HEK293 (cell line): ENCODE results near the gene ZNF222.

ENCODE experiments used
- GFI1B ChIP-seq: fragments of 450-650 bp; formaldehyde crosslinking; IDR thresholded peaks from 2 replicates; pipeline ENCODE4 v1.5.1; 2016; ENCODE audit warnings: missing biosample characterization, missing genetic modification characterization
- GLI2 ChIP-seq: fragments of 450-650 bp; formaldehyde crosslinking; IDR thresholded peaks from 2 replicates; pipeline ENCODE4; 2017; ENCODE audit warnings: missing biosample characterization, missing genetic modification characterization, low read depth, borderline replicate concordance
- GLI4 ChIP-seq: fragments of 450-650 bp; formaldehyde crosslinking; IDR thresholded peaks from 2 replicates; pipeline ENCODE4 v1.5.1; 2016; ENCODE audit warnings: missing biosample characterization, missing genetic modification characterization
- KLF17 ChIP-seq: fragments of 450-650 bp; formaldehyde crosslinking; IDR thresholded peaks from 2 replicates; pipeline ENCODE4 v1.5.1; 2016; ENCODE audit warnings: missing biosample characterization, missing genetic modification characterization
- KLF9 ChIP-seq: fragments of 450-650 bp; formaldehyde crosslinking; IDR thresholded peaks from 2 replicates; pipeline ENCODE4 v1.5.1; 2016; ENCODE audit warnings: missing biosample characterization, missing genetic modification characterization, low read depth
- WT1 ChIP-seq: fragments of 450-650 bp; formaldehyde crosslinking; IDR thresholded peaks from 2 replicates; pipeline ENCODE4 v1.5.1; 2016; ENCODE audit warnings: missing biosample characterization, missing genetic modification characterization
- ZBTB44 ChIP-seq: fragments of 450-650 bp; IDR thresholded peaks from 2 replicates; pipeline ENCODE4 v1.5.1; 2018; ENCODE audit warnings: missing biosample characterization, mild to moderate bottlenecking, missing genetic modification characterization
- ZBTB8A ChIP-seq: fragments of 450-650 bp; formaldehyde crosslinking; IDR thresholded peaks from 2 replicates; pipeline ENCODE4 v1.5.1; 2016; ENCODE audit warnings: missing biosample characterization, missing genetic modification characterization
- ZFHX2 ChIP-seq: fragments of 450-650 bp; formaldehyde crosslinking; conservative IDR thresholded peaks from 2 replicates; pipeline ENCODE4 v1.5.1; 2016; ENCODE audit warnings: missing biosample characterization, missing genetic modification characterization
- ZNF140 ChIP-seq: fragments of 450-650 bp; formaldehyde crosslinking; IDR thresholded peaks from 2 replicates; pipeline ENCODE4 v1.5.1; 2016; ENCODE audit warnings: missing biosample characterization, missing genetic modification characterization
- ZNF239 ChIP-seq: fragments of 450-650 bp; formaldehyde crosslinking; IDR thresholded peaks from 2 replicates; pipeline ENCODE4 v1.5.1; 2016; ENCODE audit warnings: missing biosample characterization, missing genetic modification characterization
- ZNF529 ChIP-seq: fragments of 450-650 bp; formaldehyde crosslinking; IDR thresholded peaks from 2 replicates; pipeline ENCODE4 v1.5.1; 2017; ENCODE audit warnings: missing genetic modification characterization, missing biosample characterization; ENCODE audit not compliant: insufficient replicate concordance
- ZNF571 ChIP-seq: fragments of 450-650 bp; formaldehyde crosslinking; IDR thresholded peaks from 2 replicates; pipeline ENCODE4 v1.5.0; 2017; ENCODE audit warnings: missing biosample characterization, missing genetic modification characterization
- ZNF580 ChIP-seq: fragments of 450-650 bp; formaldehyde crosslinking; IDR thresholded peaks from 2 replicates; pipeline ENCODE4 v1.5.1; 2016; ENCODE audit warnings: missing biosample characterization, missing genetic modification characterization
- ZNF624 ChIP-seq: fragments of 450-650 bp; formaldehyde crosslinking; IDR thresholded peaks from 2 replicates; pipeline ENCODE4 v1.5.1; 2017; ENCODE audit warnings: missing biosample characterization, missing genetic modification characterization
- ZNF629 ChIP-seq: fragments of 450-650 bp; formaldehyde crosslinking; IDR thresholded peaks from 2 replicates; pipeline ENCODE4 v1.5.1; 2017; ENCODE audit warnings: missing biosample characterization, missing genetic modification characterization
- ZNF707 ChIP-seq: fragments of 450-650 bp; formaldehyde crosslinking; IDR thresholded peaks from 2 replicates; pipeline ENCODE4 v1.5.1; 2016; ENCODE audit warnings: missing biosample characterization, missing genetic modification characterization
- ZNF837 ChIP-seq: fragments of 450-650 bp; formaldehyde crosslinking; IDR thresholded peaks from 2 replicates; pipeline ENCODE4 v1.5.1; 2016; ENCODE audit warnings: missing biosample characterization, missing genetic modification characterization
- ZSCAN18 ChIP-seq: fragments of 450-650 bp; formaldehyde crosslinking; IDR thresholded peaks from 2 replicates; pipeline ENCODE4 v1.5.1; 2016; ENCODE audit warnings: missing biosample characterization, missing genetic modification characterization
- TF ChIP-seq, protein P1 (sequence below): fragments of 450-650 bp; formaldehyde crosslinking; IDR thresholded peaks from 2 replicates; pipeline ENCODE4 v1.5.1; 2016; ENCODE audit warnings: missing biosample characterization, missing genetic modification characterization
- TF ChIP-seq, protein P2 (sequence below): fragments of 450-650 bp; formaldehyde crosslinking; IDR thresholded peaks from 2 replicates; pipeline ENCODE4 v1.5.1; 2017; ENCODE audit warnings: missing biosample characterization, missing genetic modification characterization
- TF ChIP-seq, protein P3 (sequence below): fragments of 450-650 bp; formaldehyde crosslinking; IDR thresholded peaks from 2 replicates; pipeline ENCODE4 v1.5.1; 2016; ENCODE audit warnings: missing biosample characterization, missing genetic modification characterization
- TF ChIP-seq, protein P4 (sequence below): fragments of 450-650 bp; formaldehyde crosslinking; optimal IDR thresholded peaks from 2 replicates; pipeline ENCODE3; 2016; ENCODE audit warnings: missing biosample characterization, mild to moderate bottlenecking, missing genetic modification characterization
- TF ChIP-seq, protein P5 (sequence below): fragments of 450-650 bp; formaldehyde crosslinking; IDR thresholded peaks from 2 replicates; pipeline ENCODE4 v1.5.1; 2016; ENCODE audit warnings: missing biosample characterization, missing genetic modification characterization, borderline replicate concordance
- TF ChIP-seq, protein P6 (sequence below): fragments of 450-650 bp; formaldehyde crosslinking; IDR thresholded peaks from 2 replicates; pipeline ENCODE4 v1.5.1; 2017; ENCODE audit warnings: missing biosample characterization, missing genetic modification characterization

ZNF222 gene

DNA sequence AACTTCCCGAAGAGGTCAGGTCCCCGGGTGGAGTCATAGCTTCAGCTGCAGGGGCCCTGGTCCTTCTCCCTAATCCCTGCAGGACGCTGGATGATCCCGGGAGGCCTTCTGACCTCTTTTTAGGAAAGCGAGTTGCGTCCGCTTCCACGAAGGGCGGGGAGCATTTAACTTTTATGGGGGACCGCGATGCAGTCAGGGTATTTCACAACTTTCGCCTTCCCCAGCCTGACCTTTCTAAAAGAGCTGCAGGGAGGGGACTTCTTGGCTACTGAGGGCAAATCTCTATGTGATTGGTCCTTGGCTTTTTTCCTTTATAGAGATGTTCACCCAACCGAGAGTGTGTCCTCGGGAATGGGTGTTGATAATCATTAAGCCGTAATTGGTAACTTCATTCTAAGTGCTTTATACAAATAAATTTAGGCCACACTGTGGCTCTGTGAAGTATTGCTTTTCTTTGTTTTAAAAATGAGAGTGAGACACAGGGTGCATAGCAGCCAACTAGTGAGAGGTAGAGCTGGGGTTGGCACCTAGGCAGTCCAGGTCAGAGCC, 21.6 kb upstream of the ZNF222 start (continued):
- no peak for TF ChIP-seq KLF17
- TF ChIP-seq, protein P1, sequence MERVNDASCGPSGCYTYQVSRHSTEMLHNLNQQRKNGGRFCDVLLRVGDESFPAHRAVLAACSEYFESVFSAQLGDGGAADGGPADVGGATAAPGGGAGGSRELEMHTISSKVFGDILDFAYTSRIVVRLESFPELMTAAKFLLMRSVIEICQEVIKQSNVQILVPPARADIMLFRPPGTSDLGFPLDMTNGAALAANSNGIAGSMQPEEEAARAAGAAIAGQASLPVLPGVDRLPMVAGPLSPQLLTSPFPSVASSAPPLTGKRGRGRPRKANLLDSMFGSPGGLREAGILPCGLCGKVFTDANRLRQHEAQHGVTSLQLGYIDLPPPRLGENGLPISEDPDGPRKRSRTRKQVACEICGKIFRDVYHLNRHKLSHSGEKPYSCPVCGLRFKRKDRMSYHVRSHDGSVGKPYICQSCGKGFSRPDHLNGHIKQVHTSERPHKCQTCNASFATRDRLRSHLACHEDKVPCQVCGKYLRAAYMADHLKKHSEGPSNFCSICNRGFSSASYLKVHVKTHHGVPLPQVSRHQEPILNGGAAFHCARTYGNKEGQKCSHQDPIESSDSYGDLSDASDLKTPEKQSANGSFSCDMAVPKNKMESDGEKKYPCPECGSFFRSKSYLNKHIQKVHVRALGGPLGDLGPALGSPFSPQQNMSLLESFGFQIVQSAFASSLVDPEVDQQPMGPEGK (tag by site-specific recombination): no peak
- TF ChIP-seq ZNF239 (tag by site-specific recombination): no peak
- TF ChIP-seq, protein P2, sequence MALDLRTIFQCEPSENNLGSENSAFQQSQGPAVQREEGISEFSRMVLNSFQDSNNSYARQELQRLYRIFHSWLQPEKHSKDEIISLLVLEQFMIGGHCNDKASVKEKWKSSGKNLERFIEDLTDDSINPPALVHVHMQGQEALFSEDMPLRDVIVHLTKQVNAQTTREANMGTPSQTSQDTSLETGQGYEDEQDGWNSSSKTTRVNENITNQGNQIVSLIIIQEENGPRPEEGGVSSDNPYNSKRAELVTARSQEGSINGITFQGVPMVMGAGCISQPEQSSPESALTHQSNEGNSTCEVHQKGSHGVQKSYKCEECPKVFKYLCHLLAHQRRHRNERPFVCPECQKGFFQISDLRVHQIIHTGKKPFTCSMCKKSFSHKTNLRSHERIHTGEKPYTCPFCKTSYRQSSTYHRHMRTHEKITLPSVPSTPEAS (tag by site-specific recombination): no peak
- TF ChIP-seq ZNF837: no peak
- no peak; the same call in 1 of the 2 replicates for TF ChIP-seq ZSCAN18 (tag by site-specific recombination)
- TF ChIP-seq ZNF707: no peak
- no peak for TF ChIP-seq KLF9 (tag by site-specific recombination)
- no peak for TF ChIP-seq ZNF580 (tag by site-specific recombination)
- no peak for TF ChIP-seq ZNF529 (tag by site-specific recombination)
- TF ChIP-seq, protein P3, sequence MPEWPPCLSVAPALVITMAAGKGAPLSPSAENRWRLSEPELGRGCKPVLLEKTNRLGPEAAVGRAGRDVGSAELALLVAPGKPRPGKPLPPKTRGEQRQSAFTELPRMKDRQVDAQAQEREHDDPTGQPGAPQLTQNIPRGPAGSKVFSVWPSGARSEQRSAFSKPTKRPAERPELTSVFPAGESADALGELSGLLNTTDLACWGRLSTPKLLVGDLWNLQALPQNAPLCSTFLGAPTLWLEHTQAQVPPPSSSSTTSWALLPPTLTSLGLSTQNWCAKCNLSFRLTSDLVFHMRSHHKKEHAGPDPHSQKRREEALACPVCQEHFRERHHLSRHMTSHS (tag by site-specific recombination): no peak
- TF ChIP-seq, protein P4, sequence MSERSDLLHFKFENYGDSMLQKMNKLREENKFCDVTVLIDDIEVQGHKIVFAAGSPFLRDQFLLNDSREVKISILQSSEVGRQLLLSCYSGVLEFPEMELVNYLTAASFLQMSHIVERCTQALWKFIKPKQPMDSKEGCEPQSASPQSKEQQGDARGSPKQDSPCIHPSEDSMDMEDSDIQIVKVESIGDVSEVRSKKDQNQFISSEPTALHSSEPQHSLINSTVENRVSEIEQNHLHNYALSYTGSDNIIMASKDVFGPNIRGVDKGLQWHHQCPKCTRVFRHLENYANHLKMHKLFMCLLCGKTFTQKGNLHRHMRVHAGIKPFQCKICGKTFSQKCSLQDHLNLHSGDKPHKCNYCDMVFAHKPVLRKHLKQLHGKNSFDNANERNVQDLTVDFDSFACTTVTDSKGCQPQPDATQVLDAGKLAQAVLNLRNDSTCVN (tag by site-specific recombination): no peak
- TF ChIP-seq, protein P5, sequence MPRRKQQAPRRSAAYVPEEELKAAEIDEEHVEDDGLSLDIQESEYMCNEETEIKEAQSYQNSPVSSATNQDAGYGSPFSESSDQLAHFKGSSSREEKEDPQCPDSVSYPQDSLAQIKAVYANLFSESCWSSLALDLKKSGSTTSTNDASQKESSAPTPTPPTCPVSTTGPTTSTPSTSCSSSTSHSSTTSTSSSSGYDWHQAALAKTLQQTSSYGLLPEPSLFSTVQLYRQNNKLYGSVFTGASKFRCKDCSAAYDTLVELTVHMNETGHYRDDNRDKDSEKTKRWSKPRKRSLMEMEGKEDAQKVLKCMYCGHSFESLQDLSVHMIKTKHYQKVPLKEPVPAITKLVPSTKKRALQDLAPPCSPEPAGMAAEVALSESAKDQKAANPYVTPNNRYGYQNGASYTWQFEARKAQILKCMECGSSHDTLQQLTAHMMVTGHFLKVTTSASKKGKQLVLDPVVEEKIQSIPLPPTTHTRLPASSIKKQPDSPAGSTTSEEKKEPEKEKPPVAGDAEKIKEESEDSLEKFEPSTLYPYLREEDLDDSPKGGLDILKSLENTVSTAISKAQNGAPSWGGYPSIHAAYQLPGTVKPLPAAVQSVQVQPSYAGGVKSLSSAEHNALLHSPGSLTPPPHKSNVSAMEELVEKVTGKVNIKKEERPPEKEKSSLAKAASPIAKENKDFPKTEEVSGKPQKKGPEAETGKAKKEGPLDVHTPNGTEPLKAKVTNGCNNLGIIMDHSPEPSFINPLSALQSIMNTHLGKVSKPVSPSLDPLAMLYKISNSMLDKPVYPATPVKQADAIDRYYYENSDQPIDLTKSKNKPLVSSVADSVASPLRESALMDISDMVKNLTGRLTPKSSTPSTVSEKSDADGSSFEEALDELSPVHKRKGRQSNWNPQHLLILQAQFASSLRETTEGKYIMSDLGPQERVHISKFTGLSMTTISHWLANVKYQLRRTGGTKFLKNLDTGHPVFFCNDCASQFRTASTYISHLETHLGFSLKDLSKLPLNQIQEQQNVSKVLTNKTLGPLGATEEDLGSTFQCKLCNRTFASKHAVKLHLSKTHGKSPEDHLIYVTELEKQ: no peak
- 0 out of 2 replicates have a peak, but pooled peaks have one; percentile 9 for TF ChIP-seq WT1 (tag by site-specific recombination)
- no peak for TF ChIP-seq ZNF140
- TF ChIP-seq ZBTB8A (tag by site-specific recombination): no peak
- no peak for TF ChIP-seq ZNF629 (tag by site-specific recombination)
- TF ChIP-seq, protein P6, sequence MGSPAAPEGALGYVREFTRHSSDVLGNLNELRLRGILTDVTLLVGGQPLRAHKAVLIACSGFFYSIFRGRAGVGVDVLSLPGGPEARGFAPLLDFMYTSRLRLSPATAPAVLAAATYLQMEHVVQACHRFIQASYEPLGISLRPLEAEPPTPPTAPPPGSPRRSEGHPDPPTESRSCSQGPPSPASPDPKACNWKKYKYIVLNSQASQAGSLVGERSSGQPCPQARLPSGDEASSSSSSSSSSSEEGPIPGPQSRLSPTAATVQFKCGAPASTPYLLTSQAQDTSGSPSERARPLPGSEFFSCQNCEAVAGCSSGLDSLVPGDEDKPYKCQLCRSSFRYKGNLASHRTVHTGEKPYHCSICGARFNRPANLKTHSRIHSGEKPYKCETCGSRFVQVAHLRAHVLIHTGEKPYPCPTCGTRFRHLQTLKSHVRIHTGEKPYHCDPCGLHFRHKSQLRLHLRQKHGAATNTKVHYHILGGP (tag by site-specific recombination): 0 out of 2 replicates have a peak, but pooled peaks have one; percentile 18
- no peak for TF ChIP-seq ZFHX2 (tag by site-specific recombination)
- no peak for TF ChIP-seq GFI1B (tag by site-specific recombination)
- no peak for TF ChIP-seq ZNF624 (tag by site-specific recombination)
- no peak for TF ChIP-seq GLI4
- no peak for TF ChIP-seq ZNF571 (tag by site-specific recombination)
- no peak; the same call in 1 of the 2 replicates for TF ChIP-seq ZBTB44 (tag by site-specific recombination)
- no peak for TF ChIP-seq GLI2
